Esophagus squamous epithelium (tissue), 5 donors: ENCODE measurements around the gene NUCB2. TPM values are rescaled to one million over a fixed set of nuclear protein-coding genes. Genes with fewer than 3 reads are reported as not detected.

ENCODE experiments used
- DNase-seq: peaks from one replicate; lab custom pipeline; 2025; lab: John Stamatoyannopoulos, UW
- H3K27ac ChIP-seq, 4 donors: fragments of 200-600 bp; sonication (generic); one replicate each; pipeline ENCODE4 v1.5.1; 2016 to 2019; ENCODE audit warnings: mild to moderate bottlenecking in 1 of 4
- H3K27me3 ChIP-seq, 4 donors: fragments of 200-600 bp; sonication (generic); 1 replicate in 3 of 4; 2 replicates in 1 of 4; pipeline versions ENCODE4 v1.5.1 to v1.6.0; 2017 to 2021; ENCODE audit warnings: antibody characterized with exemption in 1 of 4
- H3K36me3 ChIP-seq, 3 donors: fragments of 200-600 bp; sonication (generic); one replicate each; pipeline ENCODE4 v1.5.1; 2016 to 2019
- H3K4me1 ChIP-seq, 3 donors: fragments of 200-600 bp; sonication (generic); one replicate each; pipeline ENCODE4 v1.5.1; 2017 to 2019
- H3K4me3 ChIP-seq, 4 donors: fragments of 200-600 bp; sonication (generic); 1 replicate in 3 of 4; 2 replicates in 1 of 4; pipeline ENCODE4 v1.5.1; 2016 to 2019; ENCODE audit warnings: mild to moderate bottlenecking in 2 of 4, moderate library complexity in 1 of 4
- H3K9me3 ChIP-seq, 3 donors: fragments of 200-600 bp; sonication (generic); one replicate each; pipeline ENCODE4 v1.5.1; 2016 to 2019
- POLR2A ChIP-seq, 4 donors: fragments of 450-650 bp; IDR thresholded peaks; one replicate each; pipeline ENCODE4 v1.6.1; 2017; ENCODE audit warnings: antibody characterized with exemption in 4 of 4, mild to moderate bottlenecking in 4 of 4, moderate library complexity in 3 of 4
- WGBS, 2 donors: methylation state at CpG; one replicate each; pipeline ENCODE4 v1.1.5; 2018; 5-methylcytosine and 5-hydroxymethylcytosine counted together
- intact Hi-C: fragments of 100-400 bp; cut with DNase I; formaldehyde crosslinking; loops from one replicate; pipeline ENCODE4 v1.15.0; 2022
- total RNA-seq, 4 donors: library from RNA; depleted of rRNA; stranded (reverse); fragments of >200 nt; gene quantifications; one replicate each; pipeline ENCODE4 v1.1.0, GENCODE V29; 2016
- TF ChIP-seq, protein P1 (sequence below), 6 experiments: fragments of 450-650 bp in 4 of 6; fragments of 200-600 bp in 2 of 6; sonication (generic) in 2 of 6; IDR thresholded peaks; one replicate each; pipeline ENCODE4 v1.5.1; 2016 to 2019; ENCODE audit warnings: antibody characterized with exemption in 6 of 6, mild to moderate bottlenecking in 4 of 6, moderate library complexity in 4 of 6
- donor health status: DM: yes; HTN: yes; CAD: no.

NUCB2 gene
- total RNA-seq, 4 donors from 2014 or later, result 69.4 to 152 (median 82.2) TPM

DNA sequence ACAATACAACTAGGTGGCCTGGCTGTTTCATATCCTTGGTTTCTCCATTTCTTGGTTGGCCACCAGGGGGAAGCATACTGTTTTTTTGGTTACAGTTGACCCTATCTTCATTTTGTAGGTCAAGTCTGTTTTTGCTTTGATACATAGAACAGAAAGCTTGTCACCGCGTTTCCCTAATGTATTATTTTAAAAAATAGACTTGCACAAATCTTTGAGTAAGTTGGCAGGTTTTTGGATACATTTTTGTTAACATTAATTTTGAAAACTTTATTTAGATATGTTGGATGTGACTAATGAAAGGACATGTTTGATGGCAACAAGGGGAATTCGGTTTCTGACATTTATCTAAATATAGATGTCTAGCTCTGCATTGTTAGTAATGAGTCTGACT is 78.1 kb downstream of the NUCB2 start:
- Histone ChIP-seq H3K9me3 (no peaks in the 10 kb centered on the region), H3K4me3 (no peak overlapping the region), H3K27me3 (peaks cover 0 to 21% (median 0%) of the 10 kb centered on the region in 4 donors), H3K36me3 (peaks cover 0 to 3% (median 0%) of the 10 kb centered on the region in 3 donors), H3K27ac (no peak overlapping the region), H3K4me1 (peaks cover 4 to 38% (median 14%) of the 10 kb centered on the region in 3 donors)
- 38% methylated on average over 3 of the region's 3 CpGs for WGBS, 2 donors
- no peak for DNase-seq
- TF ChIP-seq, protein P1, sequence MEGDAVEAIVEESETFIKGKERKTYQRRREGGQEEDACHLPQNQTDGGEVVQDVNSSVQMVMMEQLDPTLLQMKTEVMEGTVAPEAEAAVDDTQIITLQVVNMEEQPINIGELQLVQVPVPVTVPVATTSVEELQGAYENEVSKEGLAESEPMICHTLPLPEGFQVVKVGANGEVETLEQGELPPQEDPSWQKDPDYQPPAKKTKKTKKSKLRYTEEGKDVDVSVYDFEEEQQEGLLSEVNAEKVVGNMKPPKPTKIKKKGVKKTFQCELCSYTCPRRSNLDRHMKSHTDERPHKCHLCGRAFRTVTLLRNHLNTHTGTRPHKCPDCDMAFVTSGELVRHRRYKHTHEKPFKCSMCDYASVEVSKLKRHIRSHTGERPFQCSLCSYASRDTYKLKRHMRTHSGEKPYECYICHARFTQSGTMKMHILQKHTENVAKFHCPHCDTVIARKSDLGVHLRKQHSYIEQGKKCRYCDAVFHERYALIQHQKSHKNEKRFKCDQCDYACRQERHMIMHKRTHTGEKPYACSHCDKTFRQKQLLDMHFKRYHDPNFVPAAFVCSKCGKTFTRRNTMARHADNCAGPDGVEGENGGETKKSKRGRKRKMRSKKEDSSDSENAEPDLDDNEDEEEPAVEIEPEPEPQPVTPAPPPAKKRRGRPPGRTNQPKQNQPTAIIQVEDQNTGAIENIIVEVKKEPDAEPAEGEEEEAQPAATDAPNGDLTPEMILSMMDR (IDR thresholded peaks at IDR 0.05), result peak; percentile 51 to 70 (median 61)
- TF ChIP-seq POLR2A (IDR thresholded peaks at IDR 0.05), result no peak
- intact Hi-C loops, result no loop called here

DNA sequence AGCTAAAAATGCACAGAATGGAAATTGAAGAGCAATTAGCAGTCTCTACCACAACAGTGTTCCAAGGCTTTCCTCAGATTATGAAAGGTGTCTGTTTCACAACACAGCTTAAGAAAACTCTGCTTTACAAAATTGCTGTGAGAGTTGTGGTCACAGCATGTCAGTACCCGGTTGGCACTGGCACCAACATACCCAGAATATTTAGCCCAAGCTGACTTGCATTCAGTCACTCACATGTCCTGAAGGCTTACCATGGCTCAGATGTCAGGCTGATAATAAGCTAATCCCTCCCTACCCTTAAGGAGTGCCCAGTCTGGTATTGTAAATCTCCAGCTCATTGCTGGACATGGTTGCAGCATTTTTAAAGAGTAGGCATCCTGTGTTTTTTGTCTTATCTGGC is 90.0 kb downstream of the NUCB2 start:
- TF ChIP-seq, protein P1 (IDR thresholded peaks at IDR 0.05), result no peak
- no peak for TF ChIP-seq POLR2A (IDR thresholded peaks at IDR 0.05)

DNA sequence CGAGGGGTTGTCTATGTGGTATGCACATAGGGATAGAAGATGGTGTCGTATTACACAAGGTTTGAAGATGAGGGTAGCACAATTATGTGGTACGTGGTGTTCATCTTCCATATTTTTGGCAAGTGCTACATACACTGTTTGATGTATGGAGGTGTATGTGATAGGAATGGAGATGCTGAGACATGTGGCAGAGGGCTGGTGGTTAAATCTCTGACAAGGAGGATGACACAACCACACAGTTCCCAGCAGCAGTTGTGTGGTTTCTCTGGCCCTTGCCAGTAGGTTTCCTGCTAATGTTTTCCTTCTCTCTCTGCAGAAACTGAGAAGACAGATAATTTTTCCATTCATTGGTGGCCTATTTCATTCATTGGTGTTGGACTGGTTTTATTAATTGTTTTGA is 92.0 kb downstream of the NUCB2 start:
- intact Hi-C loops, result no loop called here
- no peaks in the 10 kb centered on the region for H3K27me3 ChIP-seq
- no peak overlapping the region for H3K27ac ChIP-seq
- peaks cover 0 to 79% (median 7%) of the 10 kb centered on the region in 3 donors for H3K36me3 ChIP-seq
- TF ChIP-seq, protein P1 (IDR thresholded peaks at IDR 0.05), result no peak
- TF ChIP-seq POLR2A (IDR thresholded peaks at IDR 0.05), result no peak
- no peaks in the 10 kb centered on the region for H3K4me1 ChIP-seq
- DNase-seq, result no peak
- H3K9me3 ChIP-seq, result peaks cover 6 to 53% (median 48%) of the 10 kb centered on the region in 3 donors
- no peak overlapping the region for H3K4me3 ChIP-seq
- WGBS, 2 donors, result 88 to 91% methylated on average over 3 of the region's 3 CpGs

More for the DNA sequence above, 90.0 kb downstream of the NUCB2 start:
- intact Hi-C loops, result no loop called here
- no peak for DNase-seq
- Histone ChIP-seq H3K36me3 (peaks cover 0 to 58% (median 7%) of the 10 kb centered on the region in 3 donors), H3K4me1 (no peaks in the 10 kb centered on the region), H3K9me3 (peaks cover under 1 to 33% (median 28%) of the 10 kb centered on the region in 3 donors), H3K27ac (no peak overlapping the region), H3K4me3 (no peak overlapping the region), H3K27me3 (no peaks in the 10 kb centered on the region)
- 29 to 40% methylated on average over 1 of the region's 1 CpG for WGBS, 2 donors

DNA sequence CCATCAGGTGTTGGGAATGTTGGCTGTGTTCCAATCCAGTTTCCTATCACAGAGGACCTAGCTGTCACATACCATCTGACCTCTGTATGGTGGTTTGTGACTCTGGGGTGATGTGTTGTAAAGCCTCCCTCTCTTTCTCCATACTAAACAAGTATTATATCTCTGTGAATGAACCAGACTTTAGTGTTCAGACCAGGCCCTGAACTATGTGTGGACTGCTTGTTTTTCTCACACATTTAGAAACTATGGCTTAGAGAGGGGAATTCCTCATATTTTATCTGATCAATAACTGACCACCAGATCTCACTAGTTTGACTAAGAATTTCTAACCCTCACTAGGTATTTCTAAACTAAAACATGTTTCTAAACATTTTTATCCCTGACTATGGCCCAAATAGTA is 92.6 kb downstream of the NUCB2 start:
- H3K4me3 ChIP-seq, result no peak overlapping the region
- no peak overlapping the region for H3K27ac ChIP-seq
- no peaks in the 10 kb centered on the region for H3K27me3 ChIP-seq
- H3K9me3 ChIP-seq, result peaks cover 6 to 59% (median 52%) of the 10 kb centered on the region in 3 donors
- H3K4me1 ChIP-seq, result no peaks in the 10 kb centered on the region
- DNase-seq, result no peak
- peaks cover 0 to 84% (median 7%) of the 10 kb centered on the region in 3 donors for H3K36me3 ChIP-seq
- TF ChIP-seq, protein P1 (IDR thresholded peaks at IDR 0.05), result no peak
- TF ChIP-seq POLR2A (IDR thresholded peaks at IDR 0.05), result no peak
- intact Hi-C loops, result no loop called here

DNA sequence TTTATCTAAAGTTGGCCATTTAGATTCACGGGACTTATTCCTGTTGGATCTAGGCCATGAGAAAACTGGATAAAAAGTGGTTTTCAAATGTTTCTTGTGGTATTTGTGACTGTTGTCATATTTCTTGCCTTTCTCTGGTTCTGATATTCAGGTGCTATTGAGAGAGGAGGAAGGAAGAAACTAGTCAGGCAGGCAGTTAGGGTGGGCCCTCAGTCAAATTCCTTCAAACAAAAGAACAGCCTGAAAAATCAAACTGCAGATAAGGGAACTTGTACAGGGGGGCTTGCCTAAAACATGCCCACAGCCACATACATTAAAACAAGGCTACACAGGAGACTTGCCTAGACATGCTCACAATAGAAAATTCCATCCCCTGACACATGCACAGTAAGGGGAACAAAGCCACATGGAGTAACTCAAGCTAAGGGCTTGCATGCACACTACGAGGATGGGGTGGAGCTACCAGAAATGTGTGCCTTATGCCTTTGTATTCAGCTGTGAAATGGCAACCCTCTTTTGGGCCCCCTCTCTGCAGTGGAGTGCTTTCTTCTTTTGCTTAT is 93.2 kb downstream of the NUCB2 start:
- H3K4me3 ChIP-seq, result no peak overlapping the region
- H3K27me3 ChIP-seq, result no peaks in the 10 kb centered on the region
- peaks cover 0 to 87% (median 7%) of the 10 kb centered on the region in 3 donors for H3K36me3 ChIP-seq
- 71 to 73% methylated on average over 2 of the region's 2 CpGs for WGBS, 2 donors
- H3K4me1 ChIP-seq, result no peaks in the 10 kb centered on the region
- H3K9me3 ChIP-seq, result peaks cover 6 to 60% (median 52%) of the 10 kb centered on the region in 3 donors
- intact Hi-C loops, result no loop called here
- no peak for DNase-seq
- H3K27ac ChIP-seq, result no peak overlapping the region
- TF ChIP-seq POLR2A (IDR thresholded peaks at IDR 0.05), result no peak
- TF ChIP-seq, protein P1 (IDR thresholded peaks at IDR 0.05), result no peak
